ENCODE data around the gene HSD17B14. TPM values are rescaled to one million over a fixed set of nuclear protein-coding genes. Genes with fewer than 3 reads are reported as not detected.

Gene HSD17B14
- total and polyA plus RNA-seq, 2 donors (not counting 1 experiment from before 2014, with no cell fraction given) = 4.5 to 11.1 TPM

- TF ChIP-seq, protein P1, sequence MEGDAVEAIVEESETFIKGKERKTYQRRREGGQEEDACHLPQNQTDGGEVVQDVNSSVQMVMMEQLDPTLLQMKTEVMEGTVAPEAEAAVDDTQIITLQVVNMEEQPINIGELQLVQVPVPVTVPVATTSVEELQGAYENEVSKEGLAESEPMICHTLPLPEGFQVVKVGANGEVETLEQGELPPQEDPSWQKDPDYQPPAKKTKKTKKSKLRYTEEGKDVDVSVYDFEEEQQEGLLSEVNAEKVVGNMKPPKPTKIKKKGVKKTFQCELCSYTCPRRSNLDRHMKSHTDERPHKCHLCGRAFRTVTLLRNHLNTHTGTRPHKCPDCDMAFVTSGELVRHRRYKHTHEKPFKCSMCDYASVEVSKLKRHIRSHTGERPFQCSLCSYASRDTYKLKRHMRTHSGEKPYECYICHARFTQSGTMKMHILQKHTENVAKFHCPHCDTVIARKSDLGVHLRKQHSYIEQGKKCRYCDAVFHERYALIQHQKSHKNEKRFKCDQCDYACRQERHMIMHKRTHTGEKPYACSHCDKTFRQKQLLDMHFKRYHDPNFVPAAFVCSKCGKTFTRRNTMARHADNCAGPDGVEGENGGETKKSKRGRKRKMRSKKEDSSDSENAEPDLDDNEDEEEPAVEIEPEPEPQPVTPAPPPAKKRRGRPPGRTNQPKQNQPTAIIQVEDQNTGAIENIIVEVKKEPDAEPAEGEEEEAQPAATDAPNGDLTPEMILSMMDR (conservative IDR thresholded peaks at IDR 0.05 in 1 of 2, IDR thresholded peaks at IDR 0.05 in 1 of 2; ENCODE audit: low read depth in 1 of 2, low read length in 2 of 2) = no peak
- TF ChIP-seq EZH2 (IDR thresholded peaks at IDR 0.05; ENCODE audit: low read length, missing control alignments) = no peak
- Histone ChIP-seq H3K4me2 (ENCODE audit: extremely low read depth, insufficient read depth, low read length) (peak overlapping the region; percentile 34), H4K20me1 (ENCODE audit: control insufficient read depth, extremely low read depth, insufficient read depth, low read length) (no peaks in the 10 kb centered on the region), H3K27me3 (ENCODE audit: control insufficient read depth, insufficient read depth, low read length) (no peaks in the 10 kb centered on the region), H3K4me1 (ENCODE audit: control insufficient read depth, extremely low read depth, insufficient read depth, low read length) (peaks cover 13% of the 10 kb centered on the region), H2AFZ (ENCODE audit: low read length) (no peak overlapping the region), H3K36me3 (ENCODE audit: control insufficient read depth, insufficient read depth, low read length) (peaks cover 6% of the 10 kb centered on the region), H3K9me3 (ENCODE audit: control insufficient read depth, insufficient read depth, low read depth, low read length) (no peaks in the 10 kb centered on the region), H3K4me3 (replicated peaks in 1 of 4; ENCODE audit: control extremely low read depth in 1 of 4, insufficient read depth in 1 of 4, low read depth in 3 of 4, low read length in 4 of 4) (peak overlapping the region in 2 of 4 experiments; percentile 29 to 64), H3K9ac (ENCODE audit: insufficient read depth, low read length) (peak overlapping the region; percentile 23), H3K27ac (ENCODE audit: insufficient read depth, low read length) (peak overlapping the region; percentile 36), H3K79me2 (ENCODE audit: control insufficient read depth, insufficient read depth, low read length) (no peaks in the 10 kb centered on the region)
- DNase-seq (ENCODE audit: low read depth in 2 of 2) = peak; percentile 77 to 88
Observed at GRCh38 chr19:48837051-48837524, 797 bp upstream of the HSD17B14 start.

GRCh38 chr19:48835734-48836088, 580 bp downstream of the HSD17B14 start:
- Histone ChIP-seq H2AFZ (ENCODE audit: low read length) (peak overlapping the region; percentile 54), H3K9me3 (ENCODE audit: control insufficient read depth, insufficient read depth, low read depth, low read length) (no peaks in the 10 kb centered on the region), H4K20me1 (ENCODE audit: control insufficient read depth, extremely low read depth, insufficient read depth, low read length) (no peaks in the 10 kb centered on the region), H3K4me1 (ENCODE audit: control insufficient read depth, extremely low read depth, insufficient read depth, low read length) (peaks cover 13% of the 10 kb centered on the region), H3K9ac (ENCODE audit: insufficient read depth, low read length) (no peak overlapping the region), H3K36me3 (ENCODE audit: control insufficient read depth, insufficient read depth, low read length) (peaks cover 6% of the 10 kb centered on the region), H3K4me2 (ENCODE audit: extremely low read depth, insufficient read depth, low read length) (peak overlapping the region; percentile 34), H3K27me3 (ENCODE audit: control insufficient read depth, insufficient read depth, low read length) (no peaks in the 10 kb centered on the region), H3K79me2 (ENCODE audit: control insufficient read depth, insufficient read depth, low read length) (no peaks in the 10 kb centered on the region), H3K27ac (ENCODE audit: insufficient read depth, low read length) (peak overlapping the region; percentile 36), H3K4me3 (replicated peaks in 1 of 4; ENCODE audit: control extremely low read depth in 1 of 4, insufficient read depth in 1 of 4, low read depth in 3 of 4, low read length in 4 of 4) (peak overlapping the region in 2 of 4 experiments; percentile 56 to 64)
- DNase-seq (ENCODE audit: low read depth in 2 of 2) = peak; percentile 65 to 85
- TF ChIP-seq, protein P1 (conservative IDR thresholded peaks at IDR 0.05 in 1 of 2, IDR thresholded peaks at IDR 0.05 in 1 of 2; ENCODE audit: low read depth in 1 of 2, low read length in 2 of 2) = peak; percentile 93 to 95
- TF ChIP-seq EZH2 (IDR thresholded peaks at IDR 0.05; ENCODE audit: low read length, missing control alignments) = no peak

DNA sequence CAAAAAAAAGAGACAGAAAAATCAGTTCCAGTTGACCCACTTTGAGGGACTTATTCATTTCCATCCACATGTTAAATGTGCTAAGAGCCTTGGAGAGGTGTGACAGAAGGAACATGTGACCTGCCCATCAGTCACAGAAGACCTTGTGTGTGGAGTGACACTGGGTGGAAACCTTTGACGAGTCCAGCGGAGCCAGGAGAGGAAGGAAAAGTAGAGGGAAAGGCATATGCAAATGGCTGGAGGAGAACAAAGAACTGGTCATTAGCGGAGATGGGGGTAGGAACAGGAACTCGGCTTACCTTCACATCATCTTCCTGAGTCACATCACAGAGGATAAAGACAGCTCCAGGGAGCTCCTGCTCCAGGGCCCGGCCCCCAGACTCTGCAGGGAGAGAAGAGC, 2.3 kb downstream of the HSD17B14 start:
- no peaks in the 10 kb centered on the region for H3K27me3 ChIP-seq (ENCODE audit: control insufficient read depth, insufficient read depth, low read length)
- no peak overlapping the region for H3K4me3 ChIP-seq (replicated peaks in 1 of 4; ENCODE audit: control extremely low read depth in 1 of 4, insufficient read depth in 1 of 4, low read depth in 3 of 4, low read length in 4 of 4)
- no peak for TF ChIP-seq EZH2 (IDR thresholded peaks at IDR 0.05; ENCODE audit: low read length, missing control alignments)
- TF ChIP-seq, protein P1 (conservative IDR thresholded peaks at IDR 0.05 in 1 of 2, IDR thresholded peaks at IDR 0.05 in 1 of 2; ENCODE audit: low read depth in 1 of 2, low read length in 2 of 2) = no peak
- H3K79me2 ChIP-seq (ENCODE audit: control insufficient read depth, insufficient read depth, low read length) = no peaks in the 10 kb centered on the region
- H3K4me1 ChIP-seq (ENCODE audit: control insufficient read depth, extremely low read depth, insufficient read depth, low read length) = peaks cover 13% of the 10 kb centered on the region
- no peak overlapping the region for H3K9ac ChIP-seq (ENCODE audit: insufficient read depth, low read length)
- no peak overlapping the region for H2AFZ ChIP-seq (ENCODE audit: low read length)
- peaks cover 6% of the 10 kb centered on the region for H3K36me3 ChIP-seq (ENCODE audit: control insufficient read depth, insufficient read depth, low read length)
- no peak for DNase-seq (ENCODE audit: low read depth in 2 of 2)
- no peaks in the 10 kb centered on the region for H4K20me1 ChIP-seq (ENCODE audit: control insufficient read depth, extremely low read depth, insufficient read depth, low read length)
- H3K4me2 ChIP-seq (ENCODE audit: extremely low read depth, insufficient read depth, low read length) = no peak overlapping the region
- H3K27ac ChIP-seq (ENCODE audit: insufficient read depth, low read length) = no peak overlapping the region
- no peaks in the 10 kb centered on the region for H3K9me3 ChIP-seq (ENCODE audit: control insufficient read depth, insufficient read depth, low read depth, low read length)
